Thymus (tissue), 11 donors: ENCODE measurements around the gene BDKRB2. TPM values are rescaled to one million over a fixed set of nuclear protein-coding genes. Genes with fewer than 3 reads are reported as not detected.

ENCODE experiments used
- DNase-seq, 9 donors: peaks; one replicate each; pipeline ENCODE4 v3.0.0-alpha.2; 2013; ENCODE audit warnings: low spot score in 9 of 9, low read depth in 6 of 9, missing footprints in 1 of 9
- H3K27ac ChIP-seq, 2 donors: one replicate each; pipeline ENCODE4 v1.5.1; 2013; ENCODE audit warnings: control low read depth in 1 of 2, low read depth in 1 of 2, low read length in 1 of 2, mild to moderate bottlenecking in 1 of 2, moderate library complexity in 1 of 2
- H3K27me3 ChIP-seq, 2 donors: one replicate each; pipeline ENCODE4 v1.5.1; 2013; ENCODE audit warnings: low read length in 1 of 2; ENCODE audit not compliant: control insufficient read depth in 2 of 2, insufficient read depth in 1 of 2
- H3K36me3 ChIP-seq, 2 donors: one replicate each; pipeline ENCODE4 v1.5.1; 2013; ENCODE audit warnings: low read length in 1 of 2, mild to moderate bottlenecking in 1 of 2, moderate library complexity in 1 of 2; ENCODE audit not compliant: control insufficient read depth in 2 of 2, insufficient read depth in 2 of 2
- H3K4me1 ChIP-seq, 2 donors: one replicate each; pipeline ENCODE4 v1.5.1; 2013; ENCODE audit warnings: low read length in 2 of 2; ENCODE audit not compliant: control insufficient read depth in 2 of 2, insufficient read depth in 2 of 2
- H3K4me3 ChIP-seq, 2 donors: one replicate each; pipeline ENCODE4 v1.5.1; 2013; ENCODE audit warnings: low read length in 2 of 2, control low read depth in 1 of 2, mild to moderate bottlenecking in 1 of 2
- H3K9me3 ChIP-seq, 2 donors: one replicate each; pipeline ENCODE4 v1.5.1; 2013; ENCODE audit warnings: low read length in 1 of 2, mild to moderate bottlenecking in 1 of 2; ENCODE audit not compliant: control insufficient read depth in 2 of 2, insufficient read depth in 1 of 2
- WGBS: extraction: QIAGEN DNeasy Blood & Tissue Kit; methylation state at CpG from one replicate; pipeline ENCODE4 v1.1.7; 2013; 5-methylcytosine and 5-hydroxymethylcytosine counted together
- polyA plus RNA-seq: library from polyadenylated mRNA; stranded (reverse); fragments of 200-250 nt; gene quantifications from one replicate; pipeline ENCODE4 v1.2.3, GENCODE V29; 2013
- total RNA-seq: library from RNA; stranded (reverse); fragments of 120-200 nt; gene quantifications from one replicate; pipeline ENCODE4 v1.2.4, GENCODE V29; 2013
- donor health status: healthy.

Gene BDKRB2
- total and polyA plus RNA-seq, 2 donors, result 1.1 to 1.7 TPM

DNA sequence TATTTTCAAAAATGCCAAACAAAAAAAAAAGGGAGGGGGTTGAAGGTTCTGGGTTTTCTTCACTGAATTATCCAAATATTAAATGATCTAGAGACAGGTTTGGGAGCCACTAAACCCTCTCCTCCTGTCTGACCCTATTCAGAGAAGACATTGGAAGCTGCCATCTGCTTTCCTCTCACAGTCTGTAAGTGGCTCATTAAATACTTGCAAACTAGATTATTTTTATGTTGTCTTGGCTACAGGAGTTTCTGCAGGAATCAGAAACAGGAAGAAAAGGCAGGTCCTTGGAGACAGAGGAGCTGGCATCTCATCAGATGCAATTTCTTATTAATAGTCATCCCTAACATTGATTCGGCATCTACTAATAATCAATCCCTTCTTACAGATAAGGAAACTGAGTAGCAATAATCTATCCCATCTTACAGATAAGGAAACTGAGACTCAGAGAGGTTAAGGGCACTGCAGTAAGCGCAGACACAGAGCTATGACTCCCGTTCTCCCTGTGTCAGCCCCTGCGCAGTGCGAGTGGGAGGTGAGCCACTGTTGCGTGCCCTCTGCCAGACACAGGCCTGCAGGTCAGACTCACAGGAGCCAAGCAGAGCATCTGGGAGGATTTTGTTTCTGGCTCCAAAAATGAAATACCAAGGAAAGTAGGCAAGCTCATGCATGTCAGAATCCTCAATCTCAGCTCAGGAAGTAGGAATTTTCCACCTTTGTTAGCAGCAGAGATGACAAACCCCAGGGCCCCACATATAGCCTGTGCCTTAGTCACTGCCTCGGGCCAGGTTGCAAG, 11.0 kb downstream of the BDKRB2 start:
- WGBS, result 92% methylated on average over 7 of the region's 7 CpGs
- Histone ChIP-seq H3K4me3 (no peak overlapping the region), H3K27me3 (no peaks in the 10 kb centered on the region), H3K27ac (no peak overlapping the region), H3K36me3 (no peaks in the 10 kb centered on the region), H3K9me3 (no peaks in the 10 kb centered on the region), H3K4me1 (no peaks in the 10 kb centered on the region)
- no peak for DNase-seq

GRCh38 chr14:96216627-96217026, 12.0 kb downstream of the BDKRB2 start:
- Histone ChIP-seq H3K27me3 (no peaks in the 10 kb centered on the region), H3K4me1 (no peaks in the 10 kb centered on the region), H3K27ac (no peak overlapping the region), H3K36me3 (no peaks in the 10 kb centered on the region), H3K4me3 (no peak overlapping the region), H3K9me3 (no peaks in the 10 kb centered on the region)
- DNase-seq, result no peak
- 90% methylated on average over 1 of the region's 1 CpG for WGBS

- Histone ChIP-seq H3K4me3 (no peak overlapping the region), H3K4me1 (no peaks in the 10 kb centered on the region)
- 80% methylated on average over 8 of the region's 8 CpGs for WGBS
Observed at GRCh38 chr14:96217376-96217913, 12.8 kb downstream of the BDKRB2 start.

GRCh38 chr14:96221109-96221650, 16.5 kb downstream of the BDKRB2 start:
- H3K4me3 ChIP-seq, result no peak overlapping the region
- WGBS, result 96% methylated on average over 7 of the region's 7 CpGs
- no peaks in the 10 kb centered on the region for H3K36me3 ChIP-seq
- DNase-seq, result no peak
- no peaks in the 10 kb centered on the region for H3K9me3 ChIP-seq
- no peak overlapping the region for H3K27ac ChIP-seq
- peaks cover 0 to 2% of the 10 kb centered on the region in 2 donors for H3K4me1 ChIP-seq
- H3K27me3 ChIP-seq, result no peaks in the 10 kb centered on the region

More at GRCh38 chr14:96217376-96217913, 12.8 kb downstream of the BDKRB2 start:
- no peak for DNase-seq
- H3K27ac ChIP-seq, result no peak overlapping the region
- H3K27me3 ChIP-seq, result no peaks in the 10 kb centered on the region
- no peaks in the 10 kb centered on the region for H3K9me3 ChIP-seq
- no peaks in the 10 kb centered on the region for H3K36me3 ChIP-seq

- Histone ChIP-seq H3K4me3 (no peak overlapping the region), H3K27ac (no peak overlapping the region), H3K27me3 (no peaks in the 10 kb centered on the region), H3K4me1 (peaks cover 0 to 2% of the 10 kb centered on the region in 2 donors), H3K9me3 (no peaks in the 10 kb centered on the region), H3K36me3 (no peaks in the 10 kb centered on the region)
- 89% methylated on average over 8 of the region's 8 CpGs for WGBS
- DNase-seq, result no peak
Observed at GRCh38 chr14:96221841-96222240, 17.2 kb downstream of the BDKRB2 start.

- no peaks in the 10 kb centered on the region for H3K36me3 ChIP-seq
- WGBS, result 85% methylated on average over 8 of the region's 8 CpGs
- peaks cover 0 to 4% of the 10 kb centered on the region in 2 donors for H3K9me3 ChIP-seq
- H3K27ac ChIP-seq, result no peak overlapping the region
- DNase-seq, result no peak
- peaks cover 0 to 2% of the 10 kb centered on the region in 2 donors for H3K4me1 ChIP-seq
- H3K27me3 ChIP-seq, result no peaks in the 10 kb centered on the region
- H3K4me3 ChIP-seq, result no peak overlapping the region
Observed at GRCh38 chr14:96224480-96225096, 19.9 kb downstream of the BDKRB2 start.

GRCh38 chr14:96225213-96225612, 20.6 kb downstream of the BDKRB2 start:
- Histone ChIP-seq H3K27me3 (no peaks in the 10 kb centered on the region), H3K4me3 (no peak overlapping the region), H3K36me3 (no peaks in the 10 kb centered on the region), H3K4me1 (peaks cover 0 to 2% of the 10 kb centered on the region in 2 donors), H3K27ac (no peak overlapping the region), H3K9me3 (peaks cover 0 to 4% of the 10 kb centered on the region in 2 donors)
- DNase-seq, result no peak
- WGBS, result 89% methylated on average over 5 of the region's 5 CpGs

- Histone ChIP-seq H3K27ac (no peak overlapping the region), H3K9me3 (peaks cover 0 to 4% of the 10 kb centered on the region in 2 donors), H3K36me3 (no peaks in the 10 kb centered on the region), H3K4me1 (peaks cover 0 to 2% of the 10 kb centered on the region in 2 donors), H3K27me3 (no peaks in the 10 kb centered on the region), H3K4me3 (no peak overlapping the region)
- no peak for DNase-seq
- 44% methylated on average over 5 of the region's 5 CpGs for WGBS
Observed at GRCh38 chr14:96225745-96226151, 21.1 kb downstream of the BDKRB2 start.

DNA sequence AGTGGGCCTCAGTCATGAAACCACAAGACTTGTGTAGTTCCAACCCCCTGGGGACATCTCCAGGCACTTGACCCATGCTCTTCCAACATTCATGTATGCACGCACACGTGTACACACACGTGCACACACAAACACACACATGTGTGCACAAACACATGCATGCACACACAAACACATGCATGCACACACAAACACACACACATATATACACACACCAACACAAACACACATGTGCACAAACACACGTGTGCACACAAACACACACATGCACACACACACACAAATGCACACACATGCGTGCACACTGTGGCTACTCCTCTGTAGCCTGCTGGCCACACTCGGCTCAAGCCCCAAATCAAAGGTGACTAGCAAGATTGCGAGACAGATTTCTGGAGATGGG, 22.8 kb downstream of the BDKRB2 start:
- no peak overlapping the region for H3K4me3 ChIP-seq
- peaks cover 0 to 2% of the 10 kb centered on the region in 2 donors for H3K4me1 ChIP-seq
- WGBS, result 92% methylated on average over 7 of the region's 7 CpGs
- no peak for DNase-seq
- H3K9me3 ChIP-seq, result peaks cover 0 to 4% of the 10 kb centered on the region in 2 donors
- no peak overlapping the region for H3K27ac ChIP-seq
- H3K36me3 ChIP-seq, result no peaks in the 10 kb centered on the region
- H3K27me3 ChIP-seq, result no peaks in the 10 kb centered on the region
